ENCODE measurements around the gene ZNF799. TPM values are rescaled to one million over a fixed set of nuclear protein-coding genes. Genes with fewer than 3 reads are reported as not detected.
A peak's percentile ranks its signal among the peaks of the same experiment; 100 is the strongest.

The ZNF799 gene
- total and polyA plus RNA-seq, 2 of the 13 experiments (the other 11 are each of a cell fraction or from before 2014, with no cell fraction given): 7.7 to 17.9 TPM

- TF ChIP-seq ZBED4 (CRISPR knock-in tag; IDR thresholded peaks at IDR 0.05; ENCODE audit: borderline replicate concordance) (peak; percentile 43; the same call in 1 of the 2 replicates), ZNF776 (CRISPR knock-in tag; IDR thresholded peaks at IDR 0.05) (0 out of 2 replicates have a peak, but pooled peaks have one; percentile 21), FOXO4 (CRISPR knock-in tag; conservative IDR thresholded peaks at IDR 0.05) (no peak), ZFAT (CRISPR knock-in tag; conservative IDR thresholded peaks at IDR 0.05) (no peak), ZFP82 (CRISPR knock-in tag; IDR thresholded peaks at IDR 0.05; ENCODE audit: borderline replicate concordance) (no peak), NR2C2 (CRISPR knock-in tag; IDR thresholded peaks at IDR 0.05; ENCODE audit: borderline replicate concordance) (peak; percentile 78), HNF4G (IDR thresholded peaks at IDR 0.05; ENCODE audit: borderline replicate concordance, low read depth, low read length) (no peak), HNF4G (CRISPR knock-in tag; IDR thresholded peaks at IDR 0.05; ENCODE audit: borderline replicate concordance, low read depth) (no peak), FOXP4 (CRISPR knock-in tag; IDR thresholded peaks at IDR 0.05) (peak; percentile 34; the same call in 1 of the 2 replicates), ZSCAN5A (CRISPR knock-in tag; IDR thresholded peaks at IDR 0.05; ENCODE audit: borderline replicate concordance) (peak; percentile 42; the same call in 1 of the 2 replicates), RBM39 (IDR thresholded peaks at IDR 0.05; ENCODE audit: low read depth, low read length, poor library complexity, severe bottlenecking) (no peak), ZNF34 (CRISPR knock-in tag; IDR thresholded peaks at IDR 0.05; ENCODE audit: borderline replicate concordance) (peak; percentile 53; the same call in 1 of the 2 replicates), CSRNP1 (CRISPR knock-in tag; IDR thresholded peaks at IDR 0.05) (no peak)
Observed at GRCh38 chr19:12365236-12366162, 35.6 kb downstream of the ZNF799 start, which contains the start of gene ZNF442 (continued).
